Measurements from ENCODE around the gene KLHL35. TPM values are rescaled to one million over a fixed set of nuclear protein-coding genes. Genes with fewer than 3 reads are reported as not detected.

KLHL35 gene
- total RNA-seq, 2 experiments from 2014 or later = 0.21 TPM; not detected in 1

- POLR2A ChIA-PET = interaction anchor here (0.7 kb wide), 2 partner anchors 25 to 226 kb away, joined by 3 read pairs; no protein-coding TSS in a partner anchor
- BruUV-seq (replicated peaks) = no TSS peak
- CTCF ChIA-PET (ENCODE audit: unreplicated experiment) = no interaction called here
Measured at GRCh38 chr11:75425422-75425821, 7.6 kb downstream of the KLHL35 start.

GRCh38 chr11:75424396-75424795, 8.6 kb downstream of the KLHL35 start:
- Histone ChIP-seq H3K4me3 (ENCODE audit: low read depth, low read length, poor library complexity, severe bottlenecking) (no peak overlapping the region), H4K20me1 (ENCODE audit: insufficient read depth, low read length) (no peaks in the 10 kb centered on the region), H3K79me2 (ENCODE audit: insufficient read depth, low read depth, low read length) (no peaks in the 10 kb centered on the region), H3K9me3 (ENCODE audit: low read length) (no peaks in the 10 kb centered on the region), H3K4me2 (ENCODE audit: low read length) (no peak overlapping the region), H3K4me1 (ENCODE audit: insufficient read depth, low read length, poor library complexity, severe bottlenecking) (no peaks in the 10 kb centered on the region), H3K9me2 (ENCODE audit: insufficient read depth, low read length) (no peaks in the 10 kb centered on the region), H3K27ac (ENCODE audit: low read depth, low read length, poor library complexity, severe bottlenecking) (no peak overlapping the region), H3K36me3 (ENCODE audit: insufficient read depth, low read length) (no peaks in the 10 kb centered on the region), H2AFZ (ENCODE audit: low read length) (no peak overlapping the region)
- intact Hi-C loops (cut with micrococcal nuclease; ENCODE audit: unreplicated experiment) = loop anchor here (2.0 kb wide), 1 partner anchor 36 kb away; no protein-coding TSS in a partner anchor
- TF ChIP-seq CTCF (conservative IDR thresholded peaks at IDR 0.05; ENCODE audit: low read length) = no peak
- TF ChIP-seq EZH2phosphoT487 (IDR thresholded peaks at IDR 0.05; ENCODE audit: borderline replicate concordance, low read depth, low read length) = no peak
- CTCF ChIA-PET (ENCODE audit: unreplicated experiment) = no interaction called here
- no peak for DNase-seq (ENCODE audit: low spot score)
- BruUV-seq (replicated peaks) = no TSS peak
- POLR2A ChIA-PET = no interaction called here

More at GRCh38 chr11:75425422-75425821, 7.6 kb downstream of the KLHL35 start:
- Histone ChIP-seq H3K4me3 (ENCODE audit: low read depth, low read length, poor library complexity, severe bottlenecking) (no peak overlapping the region), H3K9me2 (ENCODE audit: insufficient read depth, low read length) (no peaks in the 10 kb centered on the region), H2AFZ (ENCODE audit: low read length) (no peak overlapping the region), H4K20me1 (ENCODE audit: insufficient read depth, low read length) (no peaks in the 10 kb centered on the region), H3K4me2 (ENCODE audit: low read length) (no peak overlapping the region), H3K27ac (ENCODE audit: low read depth, low read length, poor library complexity, severe bottlenecking) (no peak overlapping the region), H3K36me3 (ENCODE audit: insufficient read depth, low read length) (no peaks in the 10 kb centered on the region), H3K4me1 (ENCODE audit: insufficient read depth, low read length, poor library complexity, severe bottlenecking) (no peaks in the 10 kb centered on the region), H3K9me3 (ENCODE audit: low read length) (no peaks in the 10 kb centered on the region), H3K79me2 (ENCODE audit: insufficient read depth, low read depth, low read length) (no peaks in the 10 kb centered on the region)
- peak; percentile 13 for DNase-seq (ENCODE audit: low spot score)
- intact Hi-C loops (cut with micrococcal nuclease; ENCODE audit: unreplicated experiment) = loop anchor here (2.0 kb wide), 1 partner anchor 37 kb away; no protein-coding TSS in a partner anchor
- TF ChIP-seq CTCF (conservative IDR thresholded peaks at IDR 0.05; ENCODE audit: low read length) = peak; percentile 63
- TF ChIP-seq EZH2phosphoT487 (IDR thresholded peaks at IDR 0.05; ENCODE audit: borderline replicate concordance, low read depth, low read length) = no peak

- no peak overlapping the region for H2AFZ ChIP-seq (ENCODE audit: low read length)
- no peak for TF ChIP-seq CTCF (conservative IDR thresholded peaks at IDR 0.05; ENCODE audit: low read length)
- no peak for TF ChIP-seq EZH2phosphoT487 (IDR thresholded peaks at IDR 0.05; ENCODE audit: borderline replicate concordance, low read depth, low read length)
- no peak overlapping the region for H3K4me2 ChIP-seq (ENCODE audit: low read length)
- no peaks in the 10 kb centered on the region for H3K9me2 ChIP-seq (ENCODE audit: insufficient read depth, low read length)
- no peak overlapping the region for H3K27ac ChIP-seq (ENCODE audit: low read depth, low read length, poor library complexity, severe bottlenecking)
- ChIA-PET CTCF (ENCODE audit: unreplicated experiment) (no interaction called here), POLR2A (no interaction called here)
- no peaks in the 10 kb centered on the region for H3K4me1 ChIP-seq (ENCODE audit: insufficient read depth, low read length, poor library complexity, severe bottlenecking)
- no peaks in the 10 kb centered on the region for H4K20me1 ChIP-seq (ENCODE audit: insufficient read depth, low read length)
- DNase-seq (ENCODE audit: low spot score) = no peak
- H3K79me2 ChIP-seq (ENCODE audit: insufficient read depth, low read depth, low read length) = no peaks in the 10 kb centered on the region
- no peaks in the 10 kb centered on the region for H3K36me3 ChIP-seq (ENCODE audit: insufficient read depth, low read length)
- BruUV-seq (replicated peaks) = no TSS peak
- intact Hi-C loops (cut with micrococcal nuclease; ENCODE audit: unreplicated experiment) = loop anchor here (2.0 kb wide), 1 partner anchor 35 kb away; no protein-coding TSS in a partner anchor
- no peak overlapping the region for H3K4me3 ChIP-seq (ENCODE audit: low read depth, low read length, poor library complexity, severe bottlenecking)
- no peaks in the 10 kb centered on the region for H3K9me3 ChIP-seq (ENCODE audit: low read length)
Measured at GRCh38 chr11:75423721-75424120, 9.3 kb downstream of the KLHL35 start.
